GM21723 (cell line): ENCODE data around the gene ADGRL3.

Source experiments
- ATAC-seq: cut with Tn5 transposase; IDR thresholded peaks from one replicate; pipeline ENCODE4 v1.9.1; 2021; ENCODE audit warnings: mild to moderate bottlenecking, moderate library complexity; ENCODE audit not compliant: unreplicated experiment

The ADGRL3 gene

GRCh38 chr4:61531188-61531587, 331.1 kb downstream of the ADGRL3 start:
- ATAC-seq = no peak

- ATAC-seq = no peak
Observed at GRCh38 chr4:61532336-61533000, 332.3 kb downstream of the ADGRL3 start.

- no peak for ATAC-seq
Observed at GRCh38 chr4:61533140-61533539, 333.0 kb downstream of the ADGRL3 start.

GRCh38 chr4:61540944-61541343, 340.8 kb downstream of the ADGRL3 start:
- ATAC-seq = no peak

GRCh38 chr4:61541459-61541858, 341.3 kb downstream of the ADGRL3 start:
- no peak for ATAC-seq

GRCh38 chr4:61543976-61544375, 343.9 kb downstream of the ADGRL3 start:
- no peak for ATAC-seq

GRCh38 chr4:61545902-61546480, 345.9 kb downstream of the ADGRL3 start:
- ATAC-seq = no peak

GRCh38 chr4:61549336-61549735, 349.2 kb downstream of the ADGRL3 start:
- no peak for ATAC-seq

GRCh38 chr4:61553557-61554125, 353.5 kb downstream of the ADGRL3 start:
- ATAC-seq = no peak

- no peak for ATAC-seq
Observed at GRCh38 chr4:61555789-61556188, 355.7 kb downstream of the ADGRL3 start.

- ATAC-seq = no peak
Observed at GRCh38 chr4:61556277-61556676, 356.2 kb downstream of the ADGRL3 start.

- no peak for ATAC-seq
Observed at GRCh38 chr4:61559396-61559795, 359.3 kb downstream of the ADGRL3 start.

- ATAC-seq = no peak
Observed at GRCh38 chr4:61561028-61561427, 360.9 kb downstream of the ADGRL3 start.

- no peak for ATAC-seq
Observed at GRCh38 chr4:61571761-61572559, 371.8 kb downstream of the ADGRL3 start.

- ATAC-seq = no peak
Observed at GRCh38 chr4:61575796-61576195, 375.7 kb downstream of the ADGRL3 start.

GRCh38 chr4:61579786-61580185, 379.7 kb downstream of the ADGRL3 start:
- ATAC-seq = no peak

GRCh38 chr4:61580721-61581377, 380.7 kb downstream of the ADGRL3 start:
- ATAC-seq = no peak

- ATAC-seq = no peak
Observed at GRCh38 chr4:61583696-61584095, 383.6 kb downstream of the ADGRL3 start.

GRCh38 chr4:61588621-61589402, 388.7 kb downstream of the ADGRL3 start:
- no peak for ATAC-seq

GRCh38 chr4:61590881-61591280, 390.8 kb downstream of the ADGRL3 start:
- ATAC-seq = no peak
